Neuronal stem cell (in vitro differentiated cells): Measurements from ENCODE around the gene SUCLA2. TPM values are rescaled to one million over a fixed set of nuclear protein-coding genes. Genes with fewer than 3 reads are reported as not detected.

Experiments used
- DNase-seq: peaks from one replicate; pipeline ENCODE4 v3.0.0-alpha.2; 2013; ENCODE audit warnings: low spot score
- H2AFZ ChIP-seq: one replicate; pipeline ENCODE4 v1.6.1; 2013; ENCODE audit warnings: mild to moderate bottlenecking, low read length, inconsistent platforms
- H2AK5ac ChIP-seq: 2 replicates; pipeline ENCODE4 v1.6.1; 2013; ENCODE audit warnings: low read depth, mild to moderate bottlenecking, inconsistent platforms, low read length, moderate library complexity, mixed read lengths
- H2BK120ac ChIP-seq: 2 replicates; pipeline ENCODE4 v1.6.1; 2013; ENCODE audit warnings: low read depth, mild to moderate bottlenecking, inconsistent platforms, low read length, moderate library complexity, mixed read lengths
- H2BK12ac ChIP-seq: one replicate; pipeline ENCODE4 v1.6.1; 2013; ENCODE audit warnings: low read length, inconsistent platforms
- H2BK15ac ChIP-seq: 2 replicates; pipeline ENCODE4 v1.6.1; 2013; ENCODE audit warnings: mild to moderate bottlenecking, low read length, inconsistent platforms, mixed read lengths
- H2BK5ac ChIP-seq: one replicate; pipeline ENCODE4 v1.6.1; 2013; ENCODE audit warnings: inconsistent platforms, mild to moderate bottlenecking, low read length, moderate library complexity
- H3K14ac ChIP-seq: one replicate; pipeline ENCODE4 v1.6.1; 2013; ENCODE audit warnings: low read length, inconsistent platforms
- H3K18ac ChIP-seq: 2 replicates; pipeline ENCODE4 v1.6.1; 2013; ENCODE audit warnings: low read length, inconsistent platforms
- H3K23ac ChIP-seq: 2 replicates; pipeline ENCODE4 v1.6.1; 2013; ENCODE audit warnings: low read depth, mild to moderate bottlenecking, mixed read lengths, low read length, inconsistent platforms; ENCODE audit not compliant: poor library complexity
- H3K27ac ChIP-seq: replicated peaks from 3 replicates; pipeline ENCODE4 v1.5.1; 2013; ENCODE audit warnings: low read length, inconsistent platforms
- H3K27me3 ChIP-seq, 3 experiments: 2 replicates each; pipeline ENCODE4 v1.6.1; 2013; ENCODE audit warnings: low read length in 3 of 3, mild to moderate bottlenecking in 2 of 3, inconsistent platforms in 1 of 3, low read depth in 1 of 3, mixed read lengths in 1 of 3, moderate library complexity in 1 of 3; ENCODE audit not compliant: control insufficient read depth in 3 of 3, insufficient read depth in 3 of 3
- H3K36me3 ChIP-seq, 2 donors: replicated peaks in 1 of 2; 2 replicates each; pipeline ENCODE4 v1.6.1; 2013; ENCODE audit warnings: low read length in 2 of 2; ENCODE audit not compliant: control insufficient read depth in 2 of 2, insufficient read depth in 2 of 2
- H3K4ac ChIP-seq: 2 replicates; pipeline ENCODE4 v1.6.1; 2013; ENCODE audit warnings: inconsistent platforms, mild to moderate bottlenecking, low read length, moderate library complexity
- H3K4me1 ChIP-seq, 2 donors: 1 replicate in 1 of 2; 2 replicates in 1 of 2; pipeline ENCODE4 v1.6.1; 2013; ENCODE audit warnings: low read length in 2 of 2, low read depth in 1 of 2; ENCODE audit not compliant: control insufficient read depth in 2 of 2, insufficient read depth in 1 of 2
- H3K4me2 ChIP-seq: one replicate; pipeline ENCODE4 v1.6.1; 2013; ENCODE audit warnings: mild to moderate bottlenecking, low read length, inconsistent platforms; ENCODE audit not compliant: insufficient read depth, poor library complexity, severe bottlenecking
- H3K4me3 ChIP-seq, 2 donors: 2 replicates each; pipeline ENCODE4 v1.5.1; 2013; ENCODE audit warnings: low read length in 2 of 2, mild to moderate bottlenecking in 2 of 2, inconsistent platforms in 1 of 2, moderate library complexity in 1 of 2
- H3K79me1 ChIP-seq: one replicate; pipeline ENCODE4 v1.6.1; 2013; ENCODE audit warnings: low read depth, mild to moderate bottlenecking, inconsistent platforms, low read length, moderate library complexity
- H3K9ac ChIP-seq: one replicate; pipeline ENCODE4 v1.6.1; 2013; ENCODE audit warnings: mild to moderate bottlenecking, low read depth, low read length, inconsistent platforms; ENCODE audit not compliant: poor library complexity
- H3K9me3 ChIP-seq, 2 donors: replicated peaks in 1 of 2; 2 replicates each; pipeline versions ENCODE3 to v1.6.1; 2013; ENCODE audit warnings: low read length in 2 of 2, mild to moderate bottlenecking in 2 of 2, inconsistent platforms in 1 of 2, low read depth in 1 of 2, mixed read lengths in 1 of 2, moderate library complexity in 1 of 2; ENCODE audit not compliant: control insufficient read depth in 2 of 2, insufficient read depth in 1 of 2
- H4K8ac ChIP-seq: one replicate; pipeline ENCODE4 v1.6.1; 2013; ENCODE audit warnings: low read depth, mild to moderate bottlenecking, inconsistent platforms, low read length, moderate library complexity
- H4K91ac ChIP-seq: one replicate; pipeline ENCODE4 v1.6.1; 2013; ENCODE audit warnings: low read length, low read depth, mild to moderate bottlenecking, inconsistent platforms; ENCODE audit not compliant: poor library complexity
- WGBS, 2 donors: extraction: QIAGEN DNeasy Blood & Tissue Kit; methylation state at CpG; one replicate each; pipeline ENCODE4 v1.1.7; 2013; ENCODE audit warnings: missing lambda C conversion rate in 2 of 2, mixed read lengths in 1 of 2; ENCODE audit not compliant: insufficient read length in 2 of 2, insufficient replicate concordance in 1 of 2; ENCODE audit errors: extremely low coverage in 2 of 2; 5-methylcytosine and 5-hydroxymethylcytosine counted together
- polyA plus RNA-seq, 2 experiments: library from polyadenylated mRNA; stranded (reverse); fragments of 200-250 nt; gene quantifications; one replicate each; pipeline ENCODE4 v1.2.3, GENCODE V29; 2013

SUCLA2 gene
- polyA plus RNA-seq (2013, experiment 1 of 2) = 35.7 TPM
- polyA plus RNA-seq (2013, experiment 2 of 2) = 36.7 TPM

DNA sequence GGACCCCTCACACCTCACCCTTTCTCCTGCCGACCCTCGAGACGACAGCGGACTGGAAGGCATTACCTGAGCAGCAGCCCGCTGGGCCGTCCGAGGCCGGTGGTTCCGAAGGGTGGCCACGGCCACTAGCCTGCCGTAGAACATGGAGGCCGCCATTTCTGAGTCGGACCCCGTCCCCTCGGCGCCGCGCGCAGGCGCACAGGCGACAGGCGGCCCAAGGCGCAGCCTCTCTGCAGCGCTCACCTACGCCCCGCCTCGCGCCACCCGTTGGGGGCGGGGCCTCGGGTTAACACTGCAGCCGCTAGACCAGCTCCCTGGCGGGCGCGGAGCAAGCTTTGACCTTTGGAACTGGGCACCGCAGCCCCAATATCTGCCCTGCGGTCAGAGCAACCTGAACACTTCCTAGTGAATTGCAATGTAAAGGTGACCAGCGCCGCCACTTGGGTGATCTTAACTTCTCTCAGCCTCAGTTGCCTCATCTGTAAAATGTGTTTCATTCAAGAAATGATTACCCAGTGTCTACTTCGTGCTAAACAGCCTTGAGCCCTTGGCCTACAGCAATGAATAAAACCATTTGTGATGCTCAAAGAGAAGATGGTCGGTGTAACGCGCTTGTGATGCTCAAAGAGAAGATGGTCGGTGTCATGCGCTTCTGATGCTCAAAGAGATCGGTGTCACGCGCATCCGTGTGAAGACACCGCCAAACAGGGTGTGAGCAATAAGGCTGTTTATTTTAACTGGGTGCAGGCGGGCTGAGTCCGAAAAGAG is at the start of gene SUCLA2:
Gene SUCLA2 (minus strand): TSS at position 160 of the 768 bp plus-strand sequence. CDS start 4 bp downstream, at position 156.
- Histone ChIP-seq H2BK120ac (no peak within 1 kb of the TSS), H3K4me2 (peak within 1 kb of the TSS; percentile 61), H3K27ac (no peak within 1 kb of the TSS), H2BK5ac (peak within 1 kb of the TSS; percentile 32), H3K9me3 (no peaks in the 10 kb centered on the region), H2AK5ac (peak within 1 kb of the TSS; percentile 71), H2BK12ac (no peak within 1 kb of the TSS), H2AFZ (peak within 1 kb of the TSS; percentile 83), H3K36me3 (peaks cover 0 to 29% of the 10 kb centered on the region in 2 donors), H3K27me3 (no peaks in the 10 kb centered on the region), H4K91ac (peak within 1 kb of the TSS; percentile 19), H3K23ac (peak within 1 kb of the TSS; percentile 60), H2BK15ac (no peak within 1 kb of the TSS), H3K4ac (peak within 1 kb of the TSS; percentile 26), H3K9ac (peak within 1 kb of the TSS; percentile 96), H3K18ac (peak within 1 kb of the TSS; percentile 95), H3K4me3 (peak within 1 kb of the TSS; percentile 82 to 95), H4K8ac (peak within 1 kb of the TSS; percentile 19), H3K4me1 (peaks cover 2 to 7% of the 10 kb centered on the region in 2 donors), H3K79me1 (peaks cover 8% of the 10 kb centered on the region), H3K14ac (peak within 1 kb of the TSS; percentile 59)
- peak; percentile 86 for DNase-seq
- WGBS, 2 donors = no CpG with 5 or more reads among the region's 52 CpGs

DNA sequence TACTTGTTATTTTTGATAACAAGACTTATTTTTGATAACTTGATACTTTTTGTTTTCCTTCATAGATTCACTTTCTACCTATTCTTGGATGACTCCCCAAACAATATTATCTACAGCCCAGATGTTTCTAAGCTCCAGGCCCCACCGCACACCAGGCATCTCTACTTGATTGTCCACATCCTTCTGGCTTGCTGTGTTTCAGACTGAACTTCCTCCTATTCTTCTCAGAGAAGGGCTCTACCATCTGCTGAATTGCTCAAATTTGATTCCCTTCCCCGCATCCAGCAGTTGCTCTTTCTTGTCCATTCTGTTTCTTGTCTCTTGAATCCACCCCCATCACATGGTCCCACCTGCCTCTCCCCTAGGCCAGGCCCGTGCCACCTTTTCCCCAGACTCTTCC is 49.5 kb upstream of the SUCLA2 start:
- H3K79me1 ChIP-seq = no peaks in the 10 kb centered on the region
- no peak overlapping the region for H3K9ac ChIP-seq
- no peak overlapping the region for H3K4me2 ChIP-seq
- WGBS, 2 donors = no CpG with 5 or more reads among the region's 3 CpGs
- no peak overlapping the region for H3K4me3 ChIP-seq
- H3K4ac ChIP-seq = no peak overlapping the region
- peaks cover 11 to 91% of the 10 kb centered on the region in 2 donors for H3K36me3 ChIP-seq
- H2BK12ac ChIP-seq = no peak overlapping the region
- H4K8ac ChIP-seq = no peak overlapping the region
- no peak for DNase-seq
- H2BK5ac ChIP-seq = no peak overlapping the region
- no peaks in the 10 kb centered on the region for H3K4me1 ChIP-seq
- no peaks in the 10 kb centered on the region for H3K9me3 ChIP-seq
- no peak overlapping the region for H3K18ac ChIP-seq
- no peak overlapping the region for H2AK5ac ChIP-seq
- H3K14ac ChIP-seq = no peak overlapping the region
- no peaks in the 10 kb centered on the region for H3K27me3 ChIP-seq
- H3K23ac ChIP-seq = no peak overlapping the region
- H3K27ac ChIP-seq = no peak overlapping the region
- no peak overlapping the region for H2BK120ac ChIP-seq
- no peak overlapping the region for H2AFZ ChIP-seq
- H2BK15ac ChIP-seq = no peak overlapping the region
- no peak overlapping the region for H4K91ac ChIP-seq

- Histone ChIP-seq H3K4ac (no peak overlapping the region), H3K79me1 (no peaks in the 10 kb centered on the region), H3K36me3 (peaks cover 7 to 88% of the 10 kb centered on the region in 2 donors), H3K23ac (no peak overlapping the region), H4K8ac (no peak overlapping the region), H2AK5ac (no peak overlapping the region), H2AFZ (no peak overlapping the region), H3K18ac (no peak overlapping the region), H4K91ac (no peak overlapping the region), H3K27me3 (no peaks in the 10 kb centered on the region), H3K9ac (no peak overlapping the region), H3K4me2 (no peak overlapping the region), H3K14ac (no peak overlapping the region), H2BK120ac (no peak overlapping the region), H2BK5ac (no peak overlapping the region), H3K9me3 (peaks cover 0 to 2% of the 10 kb centered on the region in 2 donors), H3K4me1 (peaks cover 0 to under 1% of the 10 kb centered on the region in 2 donors), H2BK12ac (no peak overlapping the region), H2BK15ac (no peak overlapping the region), H3K27ac (no peak overlapping the region), H3K4me3 (no peak overlapping the region)
- DNase-seq = no peak
Observed at GRCh38 chr13:48043789-48044503, 42.9 kb upstream of the SUCLA2 start.

DNA sequence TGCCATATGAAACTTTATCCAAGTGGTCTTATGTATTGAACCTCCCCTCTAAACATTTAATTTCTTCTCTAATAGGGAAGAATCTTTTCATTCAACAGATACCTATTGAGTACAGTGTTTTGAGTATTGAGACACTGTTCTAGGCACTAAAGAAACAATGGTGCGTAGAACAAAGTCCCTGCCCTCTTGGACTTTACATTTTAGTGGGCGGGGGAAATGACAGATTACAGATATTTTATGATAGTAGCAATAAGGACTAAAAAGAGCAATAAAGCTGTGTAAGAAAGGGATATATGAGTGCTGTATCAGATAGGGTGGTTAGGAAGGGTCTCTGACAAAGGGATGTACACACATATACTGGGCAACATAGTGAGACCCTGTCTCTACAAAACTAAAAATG is 41.8 kb upstream of the SUCLA2 start:
- peaks cover 0 to 4% of the 10 kb centered on the region in 2 donors for H3K4me1 ChIP-seq

More for the DNA sequence above, 41.8 kb upstream of the SUCLA2 start:
- H3K4me2 ChIP-seq = no peak overlapping the region
- H3K14ac ChIP-seq = no peak overlapping the region
- no peak overlapping the region for H3K18ac ChIP-seq
- no peak overlapping the region for H3K9ac ChIP-seq
- no peak overlapping the region for H3K4ac ChIP-seq
- no peak for DNase-seq
- WGBS, 2 donors = no CpG with 5 or more reads among the region's 2 CpGs
- H3K4me3 ChIP-seq = no peak overlapping the region
- H2BK15ac ChIP-seq = no peak overlapping the region
- no peak overlapping the region for H2BK5ac ChIP-seq
- peaks cover 2% of the 10 kb centered on the region in 2 donors for H3K9me3 ChIP-seq
- H2BK120ac ChIP-seq = no peak overlapping the region
- no peak overlapping the region for H4K91ac ChIP-seq
- no peak overlapping the region for H2BK12ac ChIP-seq
- no peak overlapping the region for H2AK5ac ChIP-seq
- H2AFZ ChIP-seq = no peak overlapping the region
- H3K36me3 ChIP-seq = peaks cover 6 to 78% of the 10 kb centered on the region in 2 donors
- H3K79me1 ChIP-seq = no peaks in the 10 kb centered on the region
- H3K27me3 ChIP-seq = no peaks in the 10 kb centered on the region
- H3K23ac ChIP-seq = no peak overlapping the region
- H4K8ac ChIP-seq = no peak overlapping the region
- H3K27ac ChIP-seq = no peak overlapping the region
